Measurements from ENCODE around the gene GRK4.
"Not testable (repeated sequence)": the region's sequence is repeated elsewhere in the genome, so short reads cannot be mapped to it uniquely, and the experiment has no call there.

Gene GRK4

DNA sequence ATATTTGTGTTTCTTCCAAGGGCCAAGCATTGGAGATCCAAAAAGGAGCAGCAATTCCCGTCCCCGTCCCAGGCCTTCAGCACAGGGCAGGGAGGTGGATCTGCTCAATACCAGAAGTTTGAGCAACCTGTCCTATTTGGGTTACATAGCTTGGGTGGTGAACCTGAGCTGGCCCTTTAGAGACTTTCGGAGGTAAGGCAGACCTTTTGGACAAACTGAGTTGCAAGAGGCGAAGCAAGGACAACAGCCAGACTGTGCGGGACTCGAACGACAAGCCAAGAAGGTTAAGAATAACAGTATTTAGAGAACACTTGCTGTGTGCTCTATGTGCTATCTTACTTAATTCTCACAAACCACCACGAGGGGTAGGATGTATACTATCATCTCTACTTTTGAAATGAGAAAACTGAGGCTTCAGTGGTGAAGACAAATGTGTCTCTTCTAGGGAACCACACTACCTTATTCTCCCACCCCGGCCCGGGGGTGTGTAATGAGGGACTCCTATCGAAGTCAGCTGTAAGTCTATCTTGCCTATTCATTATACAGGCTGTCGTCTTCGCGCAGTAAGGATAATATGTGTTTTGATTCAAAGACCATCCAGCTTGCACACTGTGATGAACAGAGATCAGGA, 1.4 kb upstream of the GRK4 start:
- no peak for DNase-seq

DNA sequence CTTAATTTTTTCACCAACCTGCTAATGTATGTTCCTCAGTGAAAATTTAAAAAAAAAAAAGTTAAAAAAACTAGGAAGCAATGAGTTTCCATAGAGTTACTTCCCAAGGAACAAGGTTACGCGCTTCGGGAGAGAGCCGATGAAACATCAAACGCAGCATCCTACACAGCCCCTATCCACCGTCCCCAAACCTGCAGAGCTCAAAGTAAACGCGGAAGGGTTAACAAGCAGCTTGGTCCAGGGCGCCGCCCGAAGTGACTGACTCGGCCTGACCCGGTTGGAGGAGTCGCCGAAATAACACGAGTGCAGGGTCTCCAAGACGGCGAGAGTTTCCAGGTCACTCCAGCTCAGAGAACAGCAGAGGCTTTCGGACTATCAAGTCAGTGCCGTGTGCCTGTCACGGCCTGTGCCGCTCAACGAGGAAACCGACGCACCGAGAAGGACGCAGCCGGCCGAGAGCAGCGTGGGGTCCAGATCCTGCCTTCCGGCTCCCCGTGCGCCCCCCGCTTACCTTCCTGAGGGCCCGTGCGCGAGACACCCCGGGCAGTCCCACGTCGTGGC, 677 bp upstream of the GRK4 start:
- DNase-seq, result no peak

DNA sequence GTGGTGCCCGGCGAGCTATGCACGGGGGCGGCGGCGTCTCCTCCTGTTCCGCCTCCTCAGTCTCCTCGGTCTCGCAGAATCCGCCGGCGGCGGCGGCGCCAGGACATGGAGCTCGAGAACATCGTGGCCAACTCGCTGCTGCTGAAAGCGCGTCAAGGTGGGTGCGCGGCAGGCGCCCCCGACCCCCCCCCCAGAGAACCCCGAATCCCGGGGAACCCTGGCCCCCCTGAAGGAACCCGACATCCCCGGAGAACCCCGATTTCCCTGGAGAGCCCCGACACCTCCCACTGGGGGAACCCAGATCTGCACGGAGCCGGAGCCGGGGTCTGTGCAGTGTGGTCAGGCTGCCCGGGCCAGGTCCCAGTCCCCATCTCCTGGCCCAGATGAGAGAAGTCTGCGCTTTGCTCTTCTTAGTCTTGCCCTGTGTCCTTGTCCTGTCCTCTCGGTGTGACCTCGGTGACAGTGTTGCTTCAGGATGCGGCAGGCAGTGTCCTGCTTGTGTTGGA, 648 bp downstream of the GRK4 start:
- DNase-seq, result peak; percentile 67

DNA sequence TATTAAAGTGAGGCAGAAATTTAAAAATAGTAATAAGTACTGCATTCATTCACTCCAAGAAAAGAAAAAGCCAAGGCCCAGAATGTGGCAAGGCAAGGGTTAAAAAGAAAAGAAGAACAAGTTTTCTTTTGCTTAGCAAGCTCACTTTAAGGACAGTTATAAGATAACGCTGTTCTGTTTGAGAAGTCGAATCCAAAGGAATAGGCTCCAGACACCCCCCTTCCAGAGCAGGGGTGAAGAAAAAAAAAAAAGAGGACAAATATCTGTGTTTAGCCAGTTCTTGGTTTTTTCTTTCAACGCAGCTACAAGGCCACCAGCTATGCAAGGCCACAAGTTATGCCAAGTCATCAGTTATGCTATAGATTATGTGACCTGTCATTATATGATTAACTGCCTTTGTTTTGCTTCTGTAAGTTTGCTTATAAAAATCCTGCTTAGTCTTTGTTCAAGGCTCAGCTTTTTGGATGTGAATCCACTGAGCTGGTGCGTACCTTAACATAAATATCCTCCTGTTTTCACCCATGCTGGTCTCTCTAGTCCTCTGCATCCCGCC, 1.4 kb downstream of the GRK4 start:
- no peak for DNase-seq

DNA sequence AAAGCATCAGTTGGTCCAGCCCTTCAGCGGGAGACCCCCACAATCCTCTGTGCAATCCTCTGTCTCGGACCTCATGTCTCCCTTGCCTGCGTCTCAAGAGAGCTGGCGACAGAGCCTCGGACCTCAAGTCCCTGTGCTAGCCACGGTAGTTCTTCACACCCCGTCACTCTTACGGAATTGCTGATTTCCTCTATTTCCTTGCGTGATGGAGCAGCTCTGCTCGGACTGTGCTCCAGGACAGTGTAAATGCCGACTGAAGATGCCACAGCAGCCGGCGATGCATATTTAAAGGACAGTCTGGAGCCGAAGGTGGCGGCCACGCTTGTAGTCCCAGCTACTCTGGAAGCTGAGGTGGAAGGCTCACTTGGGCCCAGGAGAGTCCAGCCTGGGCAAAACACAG, 1.9 kb downstream of the GRK4 start:
- DNase-seq, result no peak

DNA sequence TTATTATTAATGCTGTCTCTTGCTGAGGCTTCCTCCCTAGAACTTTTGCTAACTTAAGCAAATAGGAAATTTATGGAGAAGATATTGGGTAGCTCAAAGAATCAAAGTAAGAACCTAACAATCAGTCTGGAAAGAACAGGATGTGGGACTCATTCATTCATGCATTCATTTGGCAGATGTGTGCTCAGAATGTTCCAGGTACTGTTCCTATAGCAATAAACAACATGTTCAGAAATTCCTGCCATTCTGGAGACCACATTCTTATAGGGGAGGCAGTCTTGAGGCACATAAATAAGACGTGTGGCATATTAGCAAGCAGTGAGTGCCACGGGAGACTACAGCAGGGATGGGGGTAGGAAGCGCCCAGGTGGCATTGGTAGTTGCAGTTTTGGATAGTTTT, 5.0 kb downstream of the GRK4 start:
- no peak for DNase-seq

DNA sequence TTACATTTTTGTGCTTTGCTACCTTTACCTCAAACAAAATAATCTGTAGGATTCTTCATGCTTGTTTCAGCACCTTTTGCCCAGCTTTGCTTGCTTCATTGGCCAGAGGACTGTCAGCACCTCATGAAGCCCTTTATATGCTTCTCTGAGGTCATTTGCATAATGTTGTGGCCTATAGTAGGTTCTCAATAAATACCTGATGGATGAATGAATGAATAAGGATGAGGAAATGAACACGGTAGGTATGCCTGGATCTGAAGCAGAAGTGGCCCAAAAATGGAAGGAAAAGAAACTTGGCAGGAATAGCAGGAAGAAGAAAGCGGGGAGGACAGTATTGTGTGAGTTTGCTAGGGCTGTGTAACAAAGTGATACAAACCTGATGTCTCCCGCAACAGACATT, 7.9 kb downstream of the GRK4 start:
- DNase-seq, result no peak

DNA sequence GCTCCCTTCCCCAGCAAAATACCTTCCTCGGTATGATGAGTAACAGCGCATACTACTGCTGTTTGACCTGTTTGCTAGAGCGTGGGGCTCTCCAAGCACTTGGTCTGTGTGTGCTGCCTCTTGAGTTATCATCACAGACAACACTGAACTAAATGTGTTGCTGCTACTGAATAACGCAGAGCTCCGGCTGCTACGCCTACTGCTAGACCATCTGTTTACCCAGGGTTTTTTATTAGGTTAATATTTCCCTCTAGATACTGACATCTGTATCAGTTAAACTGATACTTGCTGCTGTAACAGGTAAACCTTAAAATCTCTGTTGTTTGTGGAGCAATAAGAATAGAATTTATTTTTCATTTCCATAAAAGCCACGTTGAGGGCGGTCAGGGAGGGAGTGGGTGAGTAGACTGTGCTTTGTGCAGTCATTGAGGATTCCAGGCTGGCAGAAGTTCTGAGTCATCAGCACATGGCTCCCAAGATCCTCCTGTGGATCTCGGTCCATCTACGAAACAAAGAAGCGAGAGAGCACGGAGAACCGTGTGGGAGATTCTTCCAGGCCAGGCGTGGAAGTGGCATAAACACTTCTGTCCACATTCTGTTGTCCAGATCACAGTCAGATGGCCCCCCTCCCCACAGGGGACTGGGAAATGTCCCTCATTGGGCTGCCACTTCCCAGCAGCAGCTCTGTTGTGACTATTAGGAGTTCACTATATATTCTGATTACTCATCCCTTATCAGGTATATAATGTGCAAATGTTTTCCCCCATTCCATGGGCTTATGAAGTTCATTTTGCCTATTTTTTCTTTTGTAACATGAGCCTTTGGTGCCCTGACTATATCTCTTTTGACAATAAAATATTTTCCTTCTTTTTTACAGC, 14.1 kb downstream of the GRK4 start:
- no peak for DNase-seq

DNA sequence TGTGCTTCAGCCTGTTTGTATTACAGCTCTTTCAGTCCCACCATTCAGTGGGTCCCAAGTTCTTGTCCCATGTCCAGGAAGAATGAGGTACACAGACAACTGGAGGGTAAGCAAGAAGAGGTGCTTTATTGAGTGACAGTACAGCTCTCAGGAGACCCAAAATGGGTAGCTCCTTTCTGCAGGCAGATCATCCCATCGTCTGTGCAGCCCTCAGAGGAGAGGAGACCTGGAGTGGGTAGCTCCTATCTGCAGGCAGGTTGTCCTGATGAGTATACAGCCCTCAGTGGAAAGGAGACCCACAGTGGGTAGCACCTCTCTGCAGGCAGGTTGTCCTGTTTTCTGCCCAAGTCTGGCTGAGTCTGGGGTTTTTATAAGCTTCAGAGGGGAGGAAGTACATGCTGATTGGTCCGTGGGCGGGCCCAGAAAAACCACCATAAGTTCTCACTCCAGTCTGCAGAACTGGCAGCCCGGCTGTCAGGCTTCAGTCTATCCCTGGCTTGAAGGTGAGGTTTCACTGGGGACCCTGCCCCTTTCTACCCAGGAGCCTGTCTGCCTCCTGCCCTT, 18.0 kb downstream of the GRK4 start:
- no peak for DNase-seq

DNA sequence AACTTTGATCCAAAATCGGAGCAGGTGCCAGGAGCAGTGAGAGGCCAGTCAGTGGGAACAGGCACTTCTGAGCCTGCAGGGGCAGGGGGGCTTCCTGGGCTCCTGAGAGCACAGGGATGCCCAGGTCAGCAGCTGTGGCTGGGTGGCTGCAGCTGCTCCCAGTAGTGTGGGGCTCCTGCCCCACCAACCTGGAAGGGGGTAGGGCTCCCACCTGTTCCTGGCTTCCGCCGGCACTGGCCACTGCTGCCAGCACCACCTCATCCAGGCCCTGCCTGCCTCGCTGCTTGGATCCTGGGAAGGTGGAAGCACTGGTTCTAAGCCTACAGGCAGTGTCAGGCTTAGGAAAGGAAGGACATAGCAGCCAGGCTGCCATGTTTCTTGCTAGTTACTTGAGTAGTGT, 18.6 kb downstream of the GRK4 start:
- no peak for DNase-seq

DNA sequence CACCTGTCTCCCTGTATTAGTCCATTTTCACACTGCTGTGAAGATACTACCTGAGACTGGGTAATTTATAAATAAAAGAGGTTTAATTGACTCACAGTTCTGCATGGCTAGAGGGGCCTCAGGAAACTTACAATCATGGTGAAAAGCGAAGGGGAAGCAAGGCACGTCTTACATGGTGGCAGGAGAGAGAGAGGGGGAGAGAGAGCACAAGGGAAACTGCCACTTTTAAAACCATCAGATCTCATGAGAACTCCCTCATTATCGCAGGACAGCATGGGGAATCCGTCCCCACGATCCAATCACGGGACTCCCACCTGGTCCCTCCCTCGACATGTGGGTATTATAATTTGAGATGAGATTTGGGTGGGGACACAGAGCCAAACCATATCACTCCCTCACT, 20.3 kb downstream of the GRK4 start:
- DNase-seq, result not testable (repeated sequence)

DNA sequence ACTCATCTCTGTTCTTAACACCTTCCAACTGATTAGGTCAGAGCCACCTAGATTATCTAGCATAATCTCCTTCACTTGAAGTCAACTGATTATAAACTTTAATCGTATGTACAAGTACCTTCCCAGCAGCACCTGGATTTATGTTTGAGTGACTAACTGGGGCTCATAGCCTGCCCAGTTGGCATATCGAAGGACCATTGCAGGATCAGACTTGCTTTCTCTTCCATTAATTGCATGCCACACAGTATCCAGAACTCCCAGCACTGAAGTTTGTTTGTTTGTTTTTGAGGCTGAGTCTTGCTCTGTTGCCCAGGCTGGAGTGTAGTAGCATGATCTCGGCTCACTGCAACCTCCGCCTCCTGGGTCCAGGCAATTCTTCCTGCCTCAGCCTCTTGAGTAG, 27.9 kb downstream of the GRK4 start:
- DNase-seq, result no peak

DNA sequence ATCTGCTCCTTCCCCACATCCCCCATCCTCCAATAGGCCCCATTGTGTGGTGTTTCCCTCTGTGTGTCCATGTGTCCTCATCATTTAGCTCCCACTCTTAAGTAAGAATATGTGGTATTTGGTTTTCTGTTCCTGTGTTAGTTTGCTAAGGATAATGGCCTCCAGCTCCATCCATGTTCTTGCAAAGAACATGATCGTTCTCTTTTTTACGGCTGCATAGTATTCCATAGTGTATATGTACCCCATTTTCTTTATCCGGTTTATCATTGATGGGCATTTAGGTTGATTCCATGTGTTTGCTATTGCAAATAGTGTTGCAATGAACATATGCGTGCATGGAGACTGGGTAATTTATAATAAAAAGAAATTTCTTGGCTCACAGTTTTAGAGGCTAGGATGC, 31.5 kb downstream of the GRK4 start:
- DNase-seq, result no peak

DNA sequence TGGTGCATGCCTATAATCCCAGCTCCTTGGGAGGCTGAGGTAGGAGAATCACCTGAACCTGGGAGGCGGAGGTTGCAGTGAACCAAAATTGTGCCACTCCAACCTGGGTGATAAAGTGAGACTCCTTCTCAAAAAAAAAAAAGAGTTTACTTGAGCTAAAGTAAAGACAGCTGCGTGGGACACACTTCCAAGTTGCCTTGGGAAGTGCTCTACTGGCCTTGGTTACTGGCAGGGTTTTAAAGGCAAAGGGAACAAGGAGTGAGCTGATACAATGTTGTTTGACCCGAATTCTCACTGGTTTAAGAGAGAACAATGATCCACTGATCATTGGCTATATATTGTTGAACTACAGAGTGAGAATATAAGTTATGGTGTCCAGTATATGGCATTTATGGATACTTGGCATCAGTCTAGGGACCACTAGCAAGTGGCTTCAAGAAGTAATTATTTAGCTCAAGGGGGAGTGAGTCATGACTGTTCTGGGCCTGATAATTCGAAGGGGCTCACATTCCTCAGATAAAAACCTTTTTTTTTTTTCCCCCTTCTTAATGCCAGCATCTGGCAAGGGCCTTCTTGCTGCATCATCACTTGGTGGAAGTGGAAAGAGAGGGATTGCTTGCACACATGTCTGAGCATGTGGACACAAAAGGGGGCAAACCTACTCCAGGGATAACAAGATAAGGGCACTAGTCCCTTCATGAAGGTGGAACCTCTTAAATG, 32.3 kb downstream of the GRK4 start:
- no peak for DNase-seq

DNA sequence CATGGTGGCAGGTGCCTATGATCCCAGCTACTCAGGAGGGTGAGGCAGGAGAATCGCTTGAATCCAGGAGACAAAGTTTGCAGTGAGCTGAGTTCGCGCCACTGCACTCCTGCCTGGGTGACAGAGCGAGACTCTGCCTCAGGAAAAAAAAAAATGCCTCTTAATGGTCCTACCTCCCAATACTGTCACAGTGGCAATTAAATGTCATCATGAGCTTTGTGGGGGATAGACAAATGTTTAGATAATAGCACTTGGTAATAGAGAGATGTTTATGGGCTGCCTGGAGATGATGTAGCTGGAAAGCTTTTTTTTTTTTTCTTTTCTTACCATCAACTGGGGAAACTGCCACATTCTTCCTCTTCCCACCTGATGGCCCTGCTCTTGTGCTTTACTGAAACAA, 33.0 kb downstream of the GRK4 start:
- DNase-seq, result no peak

DNA sequence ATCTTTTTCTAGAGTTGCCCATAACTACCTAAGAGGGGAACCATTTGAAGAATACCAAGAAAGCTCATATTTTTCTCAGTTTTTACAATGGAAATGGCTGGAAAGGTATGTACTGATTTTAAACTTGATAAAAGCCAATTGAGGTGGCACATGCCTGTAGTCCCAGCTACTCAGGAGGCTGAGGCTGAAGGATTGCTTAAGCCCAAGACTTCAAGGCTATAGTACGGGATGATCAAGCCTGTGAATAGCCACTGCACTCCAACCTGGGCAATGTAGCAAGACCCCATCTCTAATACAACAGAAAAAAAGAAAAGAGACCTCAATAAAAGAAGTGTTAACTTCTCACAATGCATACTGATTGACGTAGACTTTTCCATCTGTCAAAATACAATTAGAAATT, 44.4 kb downstream of the GRK4 start:
- no peak for DNase-seq

DNA sequence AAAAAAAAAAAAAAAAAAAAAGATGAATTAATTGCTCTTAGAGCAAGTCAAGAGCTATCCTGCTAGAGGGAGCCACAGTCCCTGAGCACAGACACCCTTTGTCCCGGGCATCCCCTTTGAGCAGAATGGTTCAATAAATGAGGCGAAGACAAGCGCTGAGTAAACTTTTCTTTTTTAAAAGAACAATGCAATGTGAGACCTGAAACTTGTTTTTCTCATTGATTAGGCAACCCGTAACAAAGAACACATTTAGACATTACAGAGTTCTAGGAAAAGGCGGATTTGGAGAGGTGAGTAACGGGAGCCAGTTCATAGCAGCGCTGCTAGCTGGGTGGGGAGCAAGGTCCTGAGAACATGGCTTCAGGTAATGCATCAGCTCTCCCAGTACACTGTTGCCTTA, 46.1 kb downstream of the GRK4 start:
- no peak for DNase-seq

DNA sequence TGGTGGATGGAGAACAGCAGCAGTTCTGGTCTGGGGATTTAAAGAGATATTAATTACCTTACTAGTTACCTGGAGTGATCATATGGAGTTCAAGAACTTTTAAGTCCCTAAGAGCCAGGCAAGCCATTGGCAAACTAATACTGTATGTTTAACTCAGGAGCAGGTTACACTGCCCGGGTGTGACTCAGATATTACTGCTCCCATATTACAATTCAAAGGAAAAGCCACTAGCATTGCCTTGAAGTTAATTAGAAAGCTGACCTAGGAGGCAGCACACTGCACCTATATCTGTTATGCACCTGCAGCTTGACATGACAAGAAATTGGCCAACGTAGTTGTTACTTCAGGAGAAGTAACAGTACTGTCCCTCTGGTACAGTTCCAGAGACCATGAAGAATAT, 47.2 kb downstream of the GRK4 start:
- DNase-seq, result no peak

DNA sequence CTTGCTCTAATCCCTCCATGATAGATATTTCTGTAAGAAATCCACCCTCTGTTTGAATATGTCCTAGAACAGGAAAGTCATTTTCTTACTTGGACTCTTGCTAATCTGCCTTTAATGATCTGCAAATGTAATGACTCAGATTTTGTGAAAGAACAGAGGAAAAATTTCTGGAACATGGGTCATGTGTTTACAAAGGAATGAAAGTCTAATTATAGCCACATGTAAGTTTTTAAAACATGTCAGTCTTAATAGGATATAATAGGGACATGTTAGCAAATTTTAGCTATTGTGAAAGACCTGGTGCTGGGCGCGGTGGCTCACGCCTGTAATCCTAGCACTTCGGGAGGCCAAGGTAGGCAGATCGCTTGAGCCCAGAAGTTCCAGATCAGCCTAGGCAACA, 47.6 kb downstream of the GRK4 start:
- DNase-seq, result no peak

DNA sequence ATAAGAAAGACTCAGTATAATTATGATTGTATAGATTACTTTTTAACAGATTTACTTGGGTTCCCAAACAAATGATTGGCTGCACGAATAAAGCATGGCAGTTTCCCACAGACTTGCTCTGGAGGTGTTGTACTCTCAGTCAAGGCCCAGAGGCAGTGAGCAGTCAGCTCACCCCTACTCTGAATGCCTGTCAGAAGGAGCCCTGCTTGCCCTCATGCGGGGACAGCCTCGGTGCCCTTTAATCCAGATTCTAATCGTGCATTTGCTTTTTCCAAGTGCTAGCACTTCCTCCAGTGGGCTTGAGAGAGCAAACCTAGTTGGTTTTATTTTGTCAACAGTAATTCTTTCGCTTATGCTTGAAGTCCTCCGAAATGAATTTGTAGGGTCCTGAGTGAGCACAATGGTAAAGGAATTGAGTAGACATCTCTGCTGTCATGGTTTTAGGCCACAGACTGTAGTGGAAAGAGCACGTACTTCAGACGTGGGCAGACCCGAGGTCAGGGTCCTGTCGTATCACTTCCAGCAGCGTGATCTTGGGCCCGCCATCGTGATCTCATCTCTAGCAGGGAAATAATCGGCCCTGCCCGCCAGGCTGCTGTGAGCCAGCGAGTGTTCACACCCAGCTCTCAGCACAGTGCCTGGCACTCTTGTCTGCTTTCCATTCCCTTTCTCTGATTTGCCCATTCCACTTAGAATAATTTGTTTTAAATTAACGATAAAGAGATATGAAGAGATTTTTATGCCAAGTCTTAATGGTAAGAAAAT, 48.3 kb downstream of the GRK4 start:
- DNase-seq, result no peak

DNA sequence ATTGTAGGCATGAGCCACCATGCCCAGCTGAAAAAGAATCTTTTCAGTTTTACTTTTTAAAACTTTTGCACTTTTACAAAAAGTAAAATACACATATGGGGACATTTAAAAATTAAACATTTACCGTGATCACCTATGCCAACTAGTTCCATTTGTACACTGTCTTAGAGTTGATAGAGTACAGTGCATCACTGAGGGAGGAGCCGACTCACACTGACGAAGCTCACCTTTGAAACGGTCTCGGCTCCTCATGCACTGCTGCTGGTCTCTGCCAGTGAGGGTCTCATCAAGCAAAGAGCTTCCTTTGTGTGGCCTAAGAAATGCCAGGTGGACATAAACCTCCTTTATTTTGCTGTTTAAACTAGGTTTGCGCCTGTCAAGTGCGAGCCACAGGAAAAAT, 50.0 kb downstream of the GRK4 start:
- no peak for DNase-seq

DNA sequence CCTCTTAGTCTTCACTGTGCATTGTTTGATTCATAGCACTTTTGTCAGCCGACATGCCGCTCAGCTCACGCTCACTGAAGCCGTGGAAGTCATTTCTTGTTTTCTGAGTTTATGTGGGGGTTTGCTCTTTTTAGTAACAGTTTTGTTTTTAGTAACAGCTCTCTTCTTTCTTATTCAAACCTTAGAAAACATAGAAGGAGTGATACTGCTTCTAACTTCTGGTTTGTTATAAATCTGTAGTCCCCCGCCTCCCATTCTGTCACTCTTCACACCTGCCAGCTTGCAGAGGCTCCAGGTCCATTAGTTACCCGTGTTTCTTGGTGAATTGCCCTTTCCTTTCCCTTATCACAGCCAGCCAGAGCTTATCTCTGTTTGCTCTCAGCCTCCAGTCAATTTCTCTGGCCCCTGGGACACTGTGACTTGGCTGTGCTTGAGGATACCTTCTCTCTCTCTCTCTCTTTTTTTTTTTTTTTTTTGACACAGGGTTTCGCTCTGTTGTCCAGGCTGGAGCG, 50.5 kb downstream of the GRK4 start:
- no peak for DNase-seq

Data from femur (tissue), 1 donor.